Activated naive CD4-positive, alpha-beta T cell treated with anti-CD3 and anti-CD28 coated beads, Interleukin-2, amount 10 ng/mL, durations not matched to agents 7 days and 5 days (primary cell): Measurements from ENCODE around the gene RPP40.
"Not testable (repeated sequence)": the region's sequence is repeated elsewhere in the genome, so short reads cannot be mapped to it uniquely, and the experiment has no call there.

ENCODE experiments used
- CTCF ChIA-PET: fragments of 350-600 bp; sonication (Branson Sonifier 250); formaldehyde crosslinking; loops from one replicate; lab custom pipeline; 2021; ENCODE audit warnings: antibody characterized with exemption; lab: Charles Lee
- DNase-seq: peaks from one replicate; pipeline ENCODE4 v3.0.0-alpha.2; 2020
- H3K27ac Mint-ChIP-seq: one replicate; pipeline ENCODE4 v1.8.0; 2021; ENCODE audit warnings: mild to moderate bottlenecking, moderate library complexity, mixed read lengths
- H3K27me3 Mint-ChIP-seq: one replicate; pipeline ENCODE4 v1.8.0; 2021; ENCODE audit warnings: mild to moderate bottlenecking, mixed read lengths
- H3K36me3 Mint-ChIP-seq: one replicate; pipeline ENCODE4 v1.8.0; 2021; ENCODE audit warnings: mixed read lengths
- H3K4me1 Mint-ChIP-seq: one replicate; pipeline ENCODE4 v1.8.0; 2021; ENCODE audit warnings: mixed read lengths
- H3K4me3 Mint-ChIP-seq: one replicate; pipeline ENCODE4 v1.8.0; 2021; ENCODE audit warnings: mild to moderate bottlenecking, moderate library complexity, mixed read lengths
- H3K9me3 Mint-ChIP-seq: one replicate; pipeline ENCODE4 v1.8.0; 2021; ENCODE audit warnings: mixed read lengths

Gene RPP40

GRCh38 chr6:5030596-5031136 is 26.8 kb upstream of the RPP40 start:
- H3K27me3 Mint-ChIP-seq, result peaks cover 10% of the 10 kb centered on the region
- H3K4me3 Mint-ChIP-seq, result no peak overlapping the region
- H3K27ac Mint-ChIP-seq, result no peak overlapping the region
- H3K4me1 Mint-ChIP-seq, result peaks cover 17% of the 10 kb centered on the region
- no peaks in the 10 kb centered on the region for H3K36me3 Mint-ChIP-seq
- CTCF ChIA-PET, result interaction anchor here (0.7 to 2.2 kb wide), 9 partner anchors 9 to 820 kb away, joined by 3 to 8 read pairs (median 3); no protein-coding TSS in a partner anchor
- H3K9me3 Mint-ChIP-seq, result peaks cover 2% of the 10 kb centered on the region
- peak; percentile 83 for DNase-seq

- peaks cover 20% of the 10 kb centered on the region for H3K4me1 Mint-ChIP-seq
- H3K36me3 Mint-ChIP-seq, result no peaks in the 10 kb centered on the region
- no peak overlapping the region for H3K27ac Mint-ChIP-seq
- no peak for DNase-seq
- CTCF ChIA-PET, result interaction anchor here (0.9 to 2.2 kb wide), 5 partner anchors 9 to 114 kb away, joined by 3 to 8 read pairs (median 7); no protein-coding TSS in a partner anchor
- peaks cover 2% of the 10 kb centered on the region for H3K9me3 Mint-ChIP-seq
- H3K27me3 Mint-ChIP-seq, result peaks cover 18% of the 10 kb centered on the region
- no peak overlapping the region for H3K4me3 Mint-ChIP-seq
Observed at GRCh38 chr6:5029609-5030008, 25.8 kb upstream of the RPP40 start.

- H3K27ac Mint-ChIP-seq, result no peak overlapping the region
- CTCF ChIA-PET, result interaction anchor here (0.9 to 2.2 kb wide), 2 partner anchors 11 to 115 kb away, joined by 3 to 8 read pairs; no protein-coding TSS in a partner anchor
- no peak overlapping the region for H3K4me3 Mint-ChIP-seq
- no peak for DNase-seq
- H3K4me1 Mint-ChIP-seq, result peaks cover 17% of the 10 kb centered on the region
- no peaks in the 10 kb centered on the region for H3K9me3 Mint-ChIP-seq
- no peaks in the 10 kb centered on the region for H3K36me3 Mint-ChIP-seq
- peaks cover 18% of the 10 kb centered on the region for H3K27me3 Mint-ChIP-seq
Observed at GRCh38 chr6:5028921-5029320, 25.1 kb upstream of the RPP40 start.

- Mint-ChIP-seq H3K4me3 (no peak overlapping the region), H3K36me3 (no peaks in the 10 kb centered on the region), H3K27me3 (peaks cover 18% of the 10 kb centered on the region)
Observed at GRCh38 chr6:5028301-5028700, 24.5 kb upstream of the RPP40 start.

GRCh38 chr6:5025911-5026819 is 22.3 kb upstream of the RPP40 start:
- DNase-seq, result no peak
- peak overlapping the region; percentile 64 for H3K4me3 Mint-ChIP-seq
- H3K36me3 Mint-ChIP-seq, result no peaks in the 10 kb centered on the region
- peaks cover 17% of the 10 kb centered on the region for H3K4me1 Mint-ChIP-seq
- no peaks in the 10 kb centered on the region for H3K9me3 Mint-ChIP-seq
- peaks cover 18% of the 10 kb centered on the region for H3K27me3 Mint-ChIP-seq
- CTCF ChIA-PET, result no interaction called here
- no peak overlapping the region for H3K27ac Mint-ChIP-seq

More at GRCh38 chr6:5028301-5028700, 24.5 kb upstream of the RPP40 start:
- no peak overlapping the region for H3K27ac Mint-ChIP-seq
- H3K9me3 Mint-ChIP-seq, result no peaks in the 10 kb centered on the region
- no peak for DNase-seq
- peaks cover 17% of the 10 kb centered on the region for H3K4me1 Mint-ChIP-seq
- CTCF ChIA-PET, result no interaction called here

- Mint-ChIP-seq H3K27me3 (peaks cover 23% of the 10 kb centered on the region), H3K4me1 (peaks cover 11% of the 10 kb centered on the region), H3K27ac (no peak overlapping the region), H3K36me3 (no peaks in the 10 kb centered on the region), H3K9me3 (peaks cover 1% of the 10 kb centered on the region), H3K4me3 (no peak overlapping the region)
- CTCF ChIA-PET, result no interaction called here
- no peak for DNase-seq
Observed at GRCh38 chr6:5023923-5024322, 20.1 kb upstream of the RPP40 start.

- Mint-ChIP-seq H3K27ac (no peak overlapping the region), H3K27me3 (peaks cover 16% of the 10 kb centered on the region), H3K36me3 (peaks cover 1% of the 10 kb centered on the region), H3K4me1 (no peaks in the 10 kb centered on the region), H3K9me3 (peaks cover 6% of the 10 kb centered on the region), H3K4me3 (no peak overlapping the region)
- DNase-seq, result no peak
- CTCF ChIA-PET, result interaction anchor here (1.9 kb wide), 1 partner anchor 10 kb away, joined by 7 read pairs; no protein-coding TSS in a partner anchor
Observed at GRCh38 chr6:5020142-5020541, 16.3 kb upstream of the RPP40 start.

GRCh38 chr6:5014072-5014561 is 10.3 kb upstream of the RPP40 start:
- CTCF ChIA-PET, result interaction anchor here (1.1 kb wide), 1 partner anchor 10 kb away, joined by 4 read pairs; the partner anchor contains the start of gene RPP40
- H3K27me3 Mint-ChIP-seq, result peaks cover 7% of the 10 kb centered on the region

GRCh38 chr6:5012519-5012918 is 8.7 kb upstream of the RPP40 start:
- CTCF ChIA-PET, result no interaction called here
- no peak overlapping the region for H3K27ac Mint-ChIP-seq
- H3K27me3 Mint-ChIP-seq, result peaks cover 7% of the 10 kb centered on the region
- no peaks in the 10 kb centered on the region for H3K4me1 Mint-ChIP-seq
- H3K36me3 Mint-ChIP-seq, result peaks cover 1% of the 10 kb centered on the region
- no peak overlapping the region for H3K4me3 Mint-ChIP-seq
- peaks cover 4% of the 10 kb centered on the region for H3K9me3 Mint-ChIP-seq
- DNase-seq, result no peak

More at GRCh38 chr6:5014072-5014561, 10.3 kb upstream of the RPP40 start:
- Mint-ChIP-seq H3K36me3 (peaks cover 1% of the 10 kb centered on the region), H3K4me1 (no peaks in the 10 kb centered on the region), H3K9me3 (peaks cover 7% of the 10 kb centered on the region), H3K4me3 (no peak overlapping the region), H3K27ac (no peak overlapping the region)
- DNase-seq, result no peak

GRCh38 chr6:5011346-5011745 is 7.5 kb upstream of the RPP40 start:
- peaks cover 1% of the 10 kb centered on the region for H3K36me3 Mint-ChIP-seq
- H3K4me1 Mint-ChIP-seq, result no peaks in the 10 kb centered on the region
- no peak overlapping the region for H3K27ac Mint-ChIP-seq
- H3K27me3 Mint-ChIP-seq, result peaks cover 3% of the 10 kb centered on the region
- DNase-seq, result no peak
- CTCF ChIA-PET, result no interaction called here
- H3K9me3 Mint-ChIP-seq, result peaks cover 2% of the 10 kb centered on the region
- H3K4me3 Mint-ChIP-seq, result no peak overlapping the region

- no peak overlapping the region for H3K27ac Mint-ChIP-seq
- no peaks in the 10 kb centered on the region for H3K36me3 Mint-ChIP-seq
- no peaks in the 10 kb centered on the region for H3K9me3 Mint-ChIP-seq
- no peak for DNase-seq
- CTCF ChIA-PET, result no interaction called here
- H3K4me3 Mint-ChIP-seq, result no peak overlapping the region
- H3K4me1 Mint-ChIP-seq, result peaks cover 16% of the 10 kb centered on the region
- no peaks in the 10 kb centered on the region for H3K27me3 Mint-ChIP-seq
Observed at GRCh38 chr6:5007531-5007930, 3.7 kb upstream of the RPP40 start.

GRCh38 chr6:5006222-5006621 is 2.4 kb upstream of the RPP40 start:
- no peaks in the 10 kb centered on the region for H3K27me3 Mint-ChIP-seq
- DNase-seq, result no peak
- CTCF ChIA-PET, result interaction anchor here (2.2 kb wide), 1 partner anchor 24 kb away, joined by 7 read pairs; no protein-coding TSS in a partner anchor
- no peak overlapping the region for H3K27ac Mint-ChIP-seq
- no peaks in the 10 kb centered on the region for H3K9me3 Mint-ChIP-seq
- peaks cover 2% of the 10 kb centered on the region for H3K36me3 Mint-ChIP-seq
- no peak overlapping the region for H3K4me3 Mint-ChIP-seq
- H3K4me1 Mint-ChIP-seq, result peaks cover 22% of the 10 kb centered on the region

GRCh38 chr6:5005038-5005433 is 1.2 kb upstream of the RPP40 start:
- peaks cover 22% of the 10 kb centered on the region for H3K4me1 Mint-ChIP-seq
- H3K36me3 Mint-ChIP-seq, H3K27ac Mint-ChIP-seq, H3K9me3 Mint-ChIP-seq, DNase-seq, H3K27me3 Mint-ChIP-seq, H3K4me3 Mint-ChIP-seq: not testable (repeated sequence)
- CTCF ChIA-PET, result interaction anchor here (2.2 kb wide), 1 partner anchor 25 kb away, joined by 7 read pairs; no protein-coding TSS in a partner anchor

- CTCF ChIA-PET, result interaction anchor here (1.0 to 2.2 kb wide), 3 partner anchors 10 to 193 kb away, joined by 3 to 7 read pairs (median 4); no protein-coding TSS in a partner anchor
- no peaks in the 10 kb centered on the region for H3K27me3 Mint-ChIP-seq
- peak overlapping the region; percentile 96 for H3K27ac Mint-ChIP-seq
- H3K4me3 Mint-ChIP-seq, result peak overlapping the region; percentile 89
- H3K4me1 Mint-ChIP-seq, result peaks cover 22% of the 10 kb centered on the region
- H3K9me3 Mint-ChIP-seq, result no peaks in the 10 kb centered on the region
- H3K36me3 Mint-ChIP-seq, result peaks cover 5% of the 10 kb centered on the region
- no peak for DNase-seq
Observed at GRCh38 chr6:5004373-5005037, 668 bp upstream of the RPP40 start.
